GM19025 (cell line): ENCODE data around the gene ALPI.
"Not testable (repeated sequence)": the region's sequence is repeated elsewhere in the genome, so short reads cannot be mapped to it uniquely, and the experiment has no call there.

ENCODE experiments used
- ATAC-seq: cut with Tn5 transposase; IDR thresholded peaks from one replicate; pipeline ENCODE4 v1.9.1; 2021; ENCODE audit warnings: mild to moderate bottlenecking, low read depth, moderate library complexity; ENCODE audit not compliant: unreplicated experiment

Gene ALPI

DNA sequence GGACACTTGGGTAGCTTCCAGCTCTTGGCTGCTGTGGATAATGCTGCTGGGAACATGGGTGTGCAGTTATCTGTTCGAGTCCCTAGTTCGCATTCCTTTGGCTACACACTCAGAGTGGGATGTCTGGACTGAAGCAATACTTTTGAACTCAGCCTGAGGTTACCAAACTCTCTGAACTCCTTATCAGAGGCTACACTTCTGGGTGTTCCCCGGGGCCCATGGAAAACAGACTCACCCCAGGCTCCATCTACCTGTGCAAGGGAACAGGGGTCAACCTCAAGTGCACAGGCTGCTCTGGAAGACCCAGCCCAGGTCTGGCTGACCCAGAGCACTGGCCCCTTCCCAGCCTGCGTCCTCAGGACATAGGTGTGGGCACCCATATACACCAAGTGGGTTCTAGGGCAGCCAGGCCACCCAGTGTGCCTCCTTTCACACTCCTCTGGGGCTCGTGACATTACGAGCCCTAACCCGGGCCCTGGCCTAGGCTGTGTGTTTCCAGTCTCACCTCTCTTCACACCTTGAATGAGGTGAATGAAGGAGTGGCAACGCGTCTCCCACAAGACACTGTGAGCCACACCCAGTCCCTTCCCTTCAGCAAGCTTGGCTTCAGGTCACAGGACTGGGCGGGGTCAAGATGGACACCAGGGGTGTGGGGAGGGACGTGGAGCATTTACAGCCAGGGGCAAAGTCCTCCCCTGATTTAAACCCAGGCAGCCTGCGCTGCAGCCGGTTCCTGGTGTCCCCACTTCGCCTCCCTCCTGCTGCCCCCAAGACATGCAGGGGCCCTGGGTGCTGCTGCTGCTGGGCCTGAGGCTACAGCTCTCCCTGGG lies at the start of gene ALPI:
Gene ALPI, plus strand, starts transcription at position 728 of the 830 bp plus-strand sequence. Its CDS starts 47 bp downstream, at position 775.
- no peak for ATAC-seq

GRCh38 chr2:232406556-232407310 lies 49.2 kb upstream of the ALPI start, which contains the start of gene ALPG:
Gene ALPG (plus strand): TSS chr2:232406844. CDS start chr2:232406895, 51 bp downstream.
- ATAC-seq = no peak

DNA sequence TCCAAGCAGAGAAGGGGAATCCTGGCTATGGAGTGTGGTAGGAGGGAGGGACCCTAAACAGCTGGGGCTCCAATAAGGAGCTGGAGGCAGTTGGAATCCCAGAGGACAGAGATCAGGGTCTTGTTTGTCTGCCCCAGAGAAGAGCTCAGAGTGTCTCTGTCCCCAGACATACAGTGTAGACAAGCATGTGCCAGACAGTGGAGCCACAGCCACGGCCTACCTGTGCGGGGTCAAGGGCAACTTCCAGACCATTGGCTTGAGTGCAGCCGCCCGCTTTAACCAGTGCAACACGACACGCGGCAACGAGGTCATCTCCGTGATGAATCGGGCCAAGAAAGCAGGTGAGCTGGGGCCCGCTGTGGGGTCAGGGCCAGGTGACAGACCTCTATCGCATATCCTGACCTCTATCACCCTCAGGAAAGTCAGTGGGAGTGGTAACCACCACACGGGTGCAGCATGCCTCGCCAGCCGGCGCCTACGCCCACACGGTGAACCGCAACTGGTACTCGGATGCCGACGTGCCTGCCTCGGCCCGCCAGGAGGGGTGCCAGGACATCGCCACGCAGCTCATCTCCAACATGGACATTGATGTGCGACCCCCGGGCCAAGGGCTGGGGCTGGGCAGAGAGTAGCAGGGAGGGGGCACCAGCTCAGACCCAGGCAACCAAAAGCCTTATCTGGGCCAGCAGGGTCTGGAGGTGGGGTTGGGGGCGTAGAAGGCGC lies 48.4 kb upstream of the ALPI start:
- not testable (repeated sequence) for ATAC-seq

- not testable (repeated sequence) for ATAC-seq
Observed at GRCh38 chr2:232408269-232408668, 47.7 kb upstream of the ALPI start.

DNA sequence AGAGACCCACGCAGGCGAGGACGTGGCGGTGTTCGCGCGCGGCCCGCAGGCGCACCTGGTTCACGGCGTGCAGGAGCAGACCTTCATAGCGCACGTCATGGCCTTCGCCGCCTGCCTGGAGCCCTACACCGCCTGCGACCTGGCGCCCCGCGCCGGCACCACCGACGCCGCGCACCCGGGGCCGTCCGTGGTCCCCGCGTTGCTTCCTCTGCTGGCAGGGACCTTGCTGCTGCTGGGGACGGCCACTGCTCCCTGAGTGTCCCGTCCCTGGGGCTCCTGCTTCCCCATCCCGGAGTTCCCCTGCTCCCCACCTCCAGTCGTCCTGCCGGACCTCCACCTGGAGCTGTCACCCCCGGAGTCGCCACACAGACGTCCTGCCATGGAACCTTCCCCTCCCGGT lies 46.3 kb upstream of the ALPI start:
- not testable (repeated sequence) for ATAC-seq

DNA sequence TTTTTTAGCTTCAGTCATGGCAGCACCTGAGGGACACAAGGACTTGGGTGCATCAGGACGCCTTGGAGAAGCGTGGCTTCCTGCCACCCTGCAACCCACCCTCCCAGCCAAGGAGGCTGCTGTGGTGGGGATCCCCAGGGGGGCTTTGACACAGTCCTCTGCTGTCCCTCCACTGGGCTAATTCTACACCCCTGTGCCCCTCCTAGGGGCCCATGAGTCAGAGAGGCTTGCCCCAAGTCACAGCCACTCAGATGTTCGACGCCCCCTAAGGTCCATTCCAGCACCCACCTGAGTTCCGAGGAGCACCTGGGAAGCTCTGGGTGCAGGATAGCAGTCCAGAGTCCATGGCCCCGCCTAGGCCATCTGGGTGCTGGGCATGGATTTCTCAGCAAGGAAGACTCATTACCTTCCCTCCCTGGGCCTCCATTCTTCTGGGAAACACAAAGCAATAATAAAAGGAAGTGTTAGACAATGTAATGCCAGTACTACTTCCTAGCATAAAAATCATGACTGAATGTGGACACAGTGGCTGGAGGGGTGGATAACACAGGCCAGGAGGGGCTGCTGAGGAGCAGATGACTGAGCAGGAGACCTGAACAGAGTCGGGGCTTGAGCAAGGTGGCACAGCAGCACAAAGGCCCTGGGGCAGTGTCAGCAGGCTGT lies 45.6 kb upstream of the ALPI start:
- ATAC-seq = no peak

DNA sequence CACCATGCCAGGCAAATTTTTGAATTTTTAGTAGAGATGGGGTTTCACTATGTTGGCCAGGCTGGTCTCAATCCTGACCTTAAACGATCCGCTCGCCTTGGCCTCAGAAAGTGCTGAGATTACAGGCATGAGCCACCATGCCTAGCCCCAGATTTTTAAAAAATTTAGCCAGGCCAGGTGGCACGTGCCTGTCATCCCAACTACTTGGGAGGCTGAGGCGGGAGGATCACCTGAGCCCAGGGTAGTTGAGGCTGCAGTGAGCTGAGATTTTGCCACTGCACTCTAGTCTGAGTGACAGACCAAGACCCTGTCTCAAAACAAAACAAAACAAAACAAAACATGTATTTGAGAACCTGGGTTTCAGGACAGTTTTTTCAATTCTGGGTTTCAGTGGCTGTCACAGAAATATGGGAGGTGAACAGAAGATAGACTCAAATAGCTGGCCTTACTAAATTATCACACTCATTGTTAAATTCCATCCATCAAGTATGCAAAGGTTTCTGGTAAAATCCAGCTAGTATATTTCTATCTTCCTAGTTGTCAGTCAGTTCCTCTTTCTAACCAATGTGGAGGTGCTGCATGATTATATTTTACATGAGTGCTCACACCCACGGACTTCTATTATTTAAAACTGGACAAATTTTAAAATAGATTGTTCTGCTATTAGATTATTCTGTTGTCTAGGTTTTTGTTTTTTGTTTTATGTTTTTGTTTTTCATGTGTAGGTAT lies 43.9 kb upstream of the ALPI start:
- no peak for ATAC-seq

DNA sequence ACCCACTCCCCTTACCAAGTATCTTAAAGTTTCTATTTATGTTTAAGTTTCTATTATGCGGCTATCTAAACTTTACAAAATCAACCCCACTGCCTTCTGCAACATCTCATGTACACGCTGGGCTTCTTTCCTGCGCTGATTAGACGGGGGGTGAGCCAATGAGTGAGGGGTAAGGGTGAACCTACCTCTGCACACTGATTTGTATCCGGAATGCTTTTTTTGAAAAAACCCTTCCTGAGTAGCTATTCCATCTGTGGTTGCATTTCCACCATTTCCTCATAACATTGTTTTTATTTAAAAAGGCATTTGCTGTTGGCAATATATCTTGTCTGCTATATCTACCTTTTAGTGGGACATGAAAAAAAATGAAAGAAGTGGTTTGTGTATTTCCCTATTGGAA lies 43.0 kb upstream of the ALPI start:
- no peak for ATAC-seq

GRCh38 chr2:232415138-232415690 lies 40.7 kb upstream of the ALPI start:
- no peak for ATAC-seq

DNA sequence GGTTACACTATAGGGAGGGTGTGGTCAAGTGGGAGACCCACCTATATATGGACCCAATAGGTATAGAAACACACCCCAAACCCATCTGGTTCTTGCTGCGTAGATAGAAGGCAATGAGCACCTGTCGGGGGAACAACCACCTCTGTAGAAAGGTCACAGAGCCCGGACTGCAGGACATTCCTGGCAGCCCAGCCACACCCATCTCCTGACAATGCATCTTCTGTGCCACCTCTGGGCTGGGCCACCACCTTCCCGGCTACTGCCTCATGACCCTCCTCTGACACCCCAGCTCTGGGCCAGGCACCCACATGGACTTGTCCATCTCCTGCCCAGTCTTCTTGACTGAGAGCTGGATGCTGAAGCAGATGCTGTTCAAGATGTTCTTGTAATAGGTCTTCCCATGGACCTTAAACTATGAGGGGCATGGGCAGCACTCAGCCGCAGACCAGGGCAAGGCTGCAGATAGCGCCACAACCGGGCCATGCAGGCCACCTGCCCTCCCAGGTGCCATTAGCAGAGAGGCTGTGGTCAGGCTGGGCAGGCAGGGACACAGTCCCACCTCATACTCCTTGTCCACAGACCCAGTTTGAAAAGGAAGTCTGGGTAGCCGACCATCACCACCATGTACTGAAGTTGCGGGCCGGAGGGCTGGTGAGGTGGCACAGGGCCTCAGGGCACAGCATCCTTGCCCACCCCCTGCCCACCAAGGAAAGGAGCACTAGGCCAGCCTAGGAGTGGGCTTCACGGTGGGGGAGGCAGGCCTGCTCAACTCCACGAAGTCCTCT lies 40.0 kb upstream of the ALPI start:
- ATAC-seq = no peak

DNA sequence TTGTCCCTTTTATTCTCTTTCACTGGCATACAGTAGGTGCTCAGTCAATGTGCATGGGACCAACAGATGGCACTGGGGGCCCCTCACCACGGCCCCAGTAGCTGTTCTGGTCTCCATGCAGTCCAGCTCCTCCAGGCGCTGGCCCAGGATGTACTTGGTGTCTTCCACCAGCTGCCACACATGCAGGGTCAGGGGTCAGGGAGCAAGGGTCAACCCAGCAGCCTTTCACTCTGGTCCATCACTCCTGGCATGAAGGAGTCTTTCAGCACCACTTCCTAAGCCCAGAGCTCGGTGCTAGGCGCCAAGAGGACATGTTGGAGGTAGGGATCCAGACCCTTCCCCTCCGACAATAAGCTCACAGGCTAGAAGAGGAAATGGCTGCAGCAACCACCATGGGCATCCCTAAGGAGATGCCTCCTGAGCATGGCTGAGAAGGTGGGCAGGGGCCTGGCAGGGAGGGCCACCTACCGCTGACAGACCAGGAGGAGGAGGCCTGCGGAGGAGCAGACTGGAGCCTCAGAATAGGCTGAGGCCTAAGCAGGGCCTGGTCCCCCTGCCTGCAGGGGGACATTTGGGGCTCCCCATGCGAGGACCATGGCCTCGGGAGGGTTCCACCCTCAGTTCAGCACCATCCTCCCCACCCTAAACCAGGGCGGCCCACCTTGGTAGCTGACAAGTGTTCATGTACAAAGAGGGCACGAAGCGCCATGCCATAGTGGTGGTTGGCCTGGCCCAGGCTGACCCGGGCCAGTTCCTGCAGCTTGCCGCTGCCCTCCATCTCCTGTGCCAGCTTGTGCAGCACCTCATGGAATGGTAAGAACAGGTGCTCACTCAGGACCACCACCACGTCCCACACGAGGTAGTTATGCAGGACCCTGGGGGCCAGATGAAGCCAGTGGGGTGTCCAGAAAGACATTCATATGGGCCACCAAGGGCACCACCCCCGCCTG lies 39.2 kb upstream of the ALPI start:
- no peak for ATAC-seq

- ATAC-seq = no peak
Observed at GRCh38 chr2:232417489-232417888, 38.5 kb upstream of the ALPI start.

DNA sequence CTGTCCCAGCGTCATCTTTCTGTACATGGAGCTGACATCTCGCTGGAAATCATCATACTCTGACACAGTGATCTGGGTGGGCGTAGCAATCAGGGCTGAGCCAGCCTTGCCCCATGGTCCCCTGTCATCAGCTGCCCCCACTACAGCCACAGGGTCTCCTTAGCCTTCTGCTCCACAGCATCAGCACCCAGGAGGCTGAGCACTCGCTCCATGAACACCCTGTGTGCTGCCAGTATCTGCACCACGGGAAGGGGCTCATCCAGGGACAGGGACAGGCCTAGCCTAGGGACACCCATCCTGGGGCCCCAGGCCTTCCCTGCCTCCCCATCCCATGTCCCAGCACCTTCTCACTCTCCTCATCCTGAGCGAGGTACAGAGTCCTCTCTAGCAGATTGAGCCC lies 37.9 kb upstream of the ALPI start:
- no peak for ATAC-seq

DNA sequence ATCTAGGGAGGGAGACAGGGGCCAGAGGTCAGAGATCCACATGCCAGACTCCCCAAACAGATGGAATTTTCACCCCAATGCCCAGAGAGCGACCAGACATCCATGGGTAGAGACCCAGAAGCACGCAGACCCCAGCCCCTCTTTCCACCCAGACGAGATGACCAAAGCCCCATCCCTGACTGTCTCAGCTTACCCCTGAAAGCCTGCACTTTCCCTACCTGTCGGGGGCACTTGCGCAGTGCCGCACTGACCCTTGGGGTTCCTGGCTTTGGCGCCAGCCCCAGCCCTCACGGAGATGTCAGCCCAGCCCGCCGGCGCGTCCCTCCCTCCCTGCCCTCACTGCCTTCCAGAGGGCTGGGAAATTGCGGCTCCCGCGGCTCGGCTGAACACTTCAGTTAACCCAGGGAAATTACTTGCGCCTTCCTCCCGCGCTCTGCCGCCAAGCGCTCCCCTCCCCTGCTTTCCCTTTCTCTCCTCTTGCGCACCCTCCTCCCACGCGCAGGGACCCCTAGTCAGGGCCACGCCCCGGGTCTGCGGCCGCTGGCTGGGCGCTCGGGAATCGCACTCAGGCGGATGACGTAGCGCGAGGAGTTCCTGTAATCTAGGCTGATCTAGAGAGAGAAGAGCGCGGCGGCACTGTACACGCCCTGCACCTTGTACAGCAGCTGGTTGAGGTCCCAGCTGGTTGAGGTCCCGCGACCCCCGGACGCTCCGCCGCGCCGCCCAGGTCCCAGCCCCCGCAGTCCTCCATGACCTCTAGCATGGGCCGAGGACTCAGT lies 37.3 kb upstream of the ALPI start:
- no peak for ATAC-seq

GRCh38 chr2:232419245-232420072 lies 36.5 kb upstream of the ALPI start:
- ATAC-seq = no peak

GRCh38 chr2:232420073-232420454 lies 35.9 kb upstream of the ALPI start:
- no peak for ATAC-seq
